HEK293T (cell line): ENCODE data around the gene CD44.

Experiments used
- ARNT ChIP-seq: fragments of 450-650 bp; IDR thresholded peaks from 2 replicates; pipeline ENCODE4 v1.6.1; 2017; ENCODE audit warnings: mild to moderate bottlenecking
- LEF1 ChIP-seq: fragments of 450-650 bp; IDR thresholded peaks from 2 replicates; pipeline ENCODE4 v1.6.1; 2017; ENCODE audit warnings: mild to moderate bottlenecking, borderline replicate concordance
- NFRKB ChIP-seq: fragments of 450-650 bp; IDR thresholded peaks from 2 replicates; pipeline ENCODE4 v1.6.1; 2016; ENCODE audit warnings: mild to moderate bottlenecking, moderate library complexity
- SP1 ChIP-seq: fragments of 450-650 bp; IDR thresholded peaks from 2 replicates; pipeline ENCODE4 v1.6.1; 2017
- SUZ12 ChIP-seq: fragments of 450-650 bp; IDR thresholded peaks from 2 replicates; pipeline ENCODE4 v1.6.1; 2016; ENCODE audit warnings: mild to moderate bottlenecking
- TARDBP ChIP-seq: fragments of 450-650 bp; IDR thresholded peaks from 2 replicates; pipeline ENCODE4 v1.6.1; 2016
- TF ChIP-seq, protein P1 (sequence below): fragments of 450-650 bp; IDR thresholded peaks from 2 replicates; pipeline ENCODE4 v1.6.1; 2016

DNA sequence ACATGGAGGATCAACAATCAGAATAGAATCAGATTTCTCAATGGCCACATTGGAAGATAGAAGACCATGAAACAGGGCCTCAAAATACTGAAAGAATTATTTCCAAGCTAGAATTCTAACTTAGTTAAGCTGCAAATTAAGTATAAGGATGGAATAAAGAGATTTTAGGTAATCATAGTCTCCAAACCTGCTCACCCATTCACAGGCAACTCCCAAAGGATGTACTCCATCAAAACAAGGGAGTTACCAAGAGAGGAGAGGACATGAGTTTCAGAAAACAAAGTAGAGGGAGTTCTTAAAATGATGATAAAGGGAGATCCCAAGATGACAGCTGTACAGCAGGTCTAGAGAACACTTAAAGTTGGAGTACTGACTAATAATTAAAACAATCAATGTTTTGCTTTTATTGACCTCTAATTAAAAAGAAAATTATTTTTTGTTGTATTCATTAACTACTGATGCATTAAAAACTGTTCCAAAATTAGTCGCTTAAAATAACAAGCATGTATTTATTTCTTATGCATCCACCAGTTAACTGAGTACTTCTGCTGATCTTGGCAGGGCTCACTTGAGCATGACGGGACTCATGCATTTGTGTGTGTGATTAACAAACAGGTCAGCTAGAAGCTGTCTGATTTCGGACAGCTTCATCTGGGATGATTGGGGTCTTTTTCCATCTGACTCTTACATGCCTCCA, 95.6 kb downstream of the CD44 start:
- no peak for TF ChIP-seq NFRKB
- TF ChIP-seq, protein P1, sequence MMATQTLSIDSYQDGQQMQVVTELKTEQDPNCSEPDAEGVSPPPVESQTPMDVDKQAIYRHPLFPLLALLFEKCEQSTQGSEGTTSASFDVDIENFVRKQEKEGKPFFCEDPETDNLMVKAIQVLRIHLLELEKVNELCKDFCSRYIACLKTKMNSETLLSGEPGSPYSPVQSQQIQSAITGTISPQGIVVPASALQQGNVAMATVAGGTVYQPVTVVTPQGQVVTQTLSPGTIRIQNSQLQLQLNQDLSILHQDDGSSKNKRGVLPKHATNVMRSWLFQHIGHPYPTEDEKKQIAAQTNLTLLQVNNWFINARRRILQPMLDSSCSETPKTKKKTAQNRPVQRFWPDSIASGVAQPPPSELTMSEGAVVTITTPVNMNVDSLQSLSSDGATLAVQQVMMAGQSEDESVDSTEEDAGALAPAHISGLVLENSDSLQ, result no peak
- no peak for TF ChIP-seq ARNT
- TF ChIP-seq SP1, result no peak
- TF ChIP-seq SUZ12, result no peak
- TF ChIP-seq TARDBP, result no peak
- TF ChIP-seq LEF1, result no peak
